ENCODE measurements around the gene TMUB2. TPM values are rescaled to one million over a fixed set of nuclear protein-coding genes. Genes with fewer than 3 reads are reported as not detected.
A peak's percentile ranks its signal among the peaks of the same experiment; 100 is the strongest.
"Not testable (repeated sequence)": the region's sequence is repeated elsewhere in the genome, so short reads cannot be mapped to it uniquely, and the experiment has no call there.

TMUB2 gene
- total and polyA plus RNA-seq, 7 donors, result 14.1 to 44.4 (median 20.9) TPM

DNA sequence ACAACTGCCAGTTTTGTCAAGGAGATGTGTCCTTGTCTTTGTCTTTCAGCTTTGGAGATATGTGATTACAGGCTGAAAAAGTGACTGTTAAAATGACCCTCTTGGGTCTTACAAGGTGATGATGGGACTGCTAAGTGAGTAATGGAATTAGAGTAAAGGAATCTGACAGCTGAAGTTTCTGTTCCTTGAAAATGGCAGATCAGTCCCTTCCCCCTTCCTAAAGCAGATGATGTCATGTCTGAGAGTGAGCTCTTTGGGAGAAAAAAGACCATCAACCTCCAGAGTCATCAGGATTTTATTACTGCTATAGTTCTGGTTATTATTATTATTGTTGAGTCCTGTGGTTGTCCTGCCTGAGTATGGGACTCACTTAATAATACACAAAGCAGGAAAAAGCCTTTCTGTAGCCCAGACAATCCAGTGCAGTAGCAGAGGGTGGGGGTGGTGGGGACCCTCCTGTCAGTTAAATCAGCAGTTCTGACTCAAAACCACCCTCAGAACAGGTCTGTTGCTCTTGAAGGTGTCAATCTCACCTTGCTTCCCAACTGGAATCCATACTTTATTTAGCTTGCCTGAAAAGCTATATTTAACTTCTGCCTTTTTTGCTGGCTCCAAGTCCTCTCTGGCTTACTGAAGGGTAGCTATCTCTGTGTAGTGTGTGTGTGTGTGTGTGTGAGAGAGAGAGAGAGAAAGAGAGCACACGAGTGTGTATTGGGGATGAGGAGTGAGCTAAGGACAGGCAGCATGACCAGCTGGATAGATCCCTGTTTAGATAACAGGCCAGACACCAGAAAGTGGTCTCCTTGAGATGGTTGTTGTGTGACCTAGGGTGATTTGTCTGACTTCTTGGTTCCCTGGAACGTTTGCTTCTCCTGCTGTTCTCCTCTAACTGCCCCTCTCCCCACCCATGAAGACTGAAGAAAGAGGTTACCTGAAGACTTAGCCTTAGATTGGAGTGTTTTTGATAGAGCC is 40.1 kb upstream of the TMUB2 start:
- H3K27ac ChIP-seq, result peak overlapping the region; percentile 50
- H3K36me3 ChIP-seq (ENCODE audit: insufficient read depth in 1 of 2, low read depth in 1 of 2), result no peaks in the 10 kb centered on the region
- no peaks in the 10 kb centered on the region for H3K27me3 ChIP-seq (ENCODE audit: insufficient read depth in 3 of 3, low read length in 2 of 3)
- intact Hi-C loops (cut with DNase I), result no loop called here
- H3K4me3 ChIP-seq, result no peak overlapping the region
- H3K9me3 ChIP-seq, result no peaks in the 10 kb centered on the region
- ATAC-seq (peak in 2 of 4 donors; percentile 58), DNase-seq (no peak)
- TF ChIP-seq, protein P1, sequence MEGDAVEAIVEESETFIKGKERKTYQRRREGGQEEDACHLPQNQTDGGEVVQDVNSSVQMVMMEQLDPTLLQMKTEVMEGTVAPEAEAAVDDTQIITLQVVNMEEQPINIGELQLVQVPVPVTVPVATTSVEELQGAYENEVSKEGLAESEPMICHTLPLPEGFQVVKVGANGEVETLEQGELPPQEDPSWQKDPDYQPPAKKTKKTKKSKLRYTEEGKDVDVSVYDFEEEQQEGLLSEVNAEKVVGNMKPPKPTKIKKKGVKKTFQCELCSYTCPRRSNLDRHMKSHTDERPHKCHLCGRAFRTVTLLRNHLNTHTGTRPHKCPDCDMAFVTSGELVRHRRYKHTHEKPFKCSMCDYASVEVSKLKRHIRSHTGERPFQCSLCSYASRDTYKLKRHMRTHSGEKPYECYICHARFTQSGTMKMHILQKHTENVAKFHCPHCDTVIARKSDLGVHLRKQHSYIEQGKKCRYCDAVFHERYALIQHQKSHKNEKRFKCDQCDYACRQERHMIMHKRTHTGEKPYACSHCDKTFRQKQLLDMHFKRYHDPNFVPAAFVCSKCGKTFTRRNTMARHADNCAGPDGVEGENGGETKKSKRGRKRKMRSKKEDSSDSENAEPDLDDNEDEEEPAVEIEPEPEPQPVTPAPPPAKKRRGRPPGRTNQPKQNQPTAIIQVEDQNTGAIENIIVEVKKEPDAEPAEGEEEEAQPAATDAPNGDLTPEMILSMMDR (IDR thresholded peaks at IDR 0.05), result no peak
- WGBS, 3 donors, result 10 to 35% (median 21%) methylated on average over 2 of the region's 2 CpGs
- H3K4me1 ChIP-seq, result peaks cover 23% of the 10 kb centered on the region

DNA sequence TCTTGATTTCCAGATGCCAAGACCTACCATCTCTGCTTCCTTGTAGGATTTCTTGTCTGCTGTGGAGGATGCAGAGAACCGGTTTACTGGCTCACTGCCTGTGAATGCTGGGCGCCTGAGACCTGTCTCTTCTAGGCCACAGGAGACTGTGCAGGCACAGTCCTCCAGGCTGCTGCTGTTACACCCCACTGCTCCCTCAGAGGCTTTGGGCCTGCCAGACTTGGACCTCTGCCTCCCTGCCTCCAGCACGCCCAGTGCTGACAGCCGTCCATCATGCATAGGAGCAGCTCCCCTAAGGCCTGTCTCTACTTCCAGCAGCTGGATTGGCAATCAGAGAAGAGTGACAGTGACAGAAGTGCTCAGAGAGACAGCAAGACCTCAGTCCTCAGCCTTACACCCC is 39.0 kb upstream of the TMUB2 start:
- Histone ChIP-seq H3K4me3 (no peak overlapping the region), H3K4me1 (peaks cover 23% of the 10 kb centered on the region), H3K27ac (no peak overlapping the region), H3K27me3 (ENCODE audit: insufficient read depth in 3 of 3, low read length in 2 of 3) (no peaks in the 10 kb centered on the region), H3K36me3 (ENCODE audit: insufficient read depth in 1 of 2, low read depth in 1 of 2) (no peaks in the 10 kb centered on the region), H3K9me3 (no peaks in the 10 kb centered on the region)
- 32 to 51% (median 49%) methylated on average over 4 of the region's 4 CpGs for WGBS, 3 donors
- TF ChIP-seq, protein P1 (IDR thresholded peaks at IDR 0.05), result no peak
- DNase-seq (no peak), ATAC-seq (peak; percentile 52 to 84 (median 76))
- intact Hi-C loops (cut with DNase I), result no loop called here

DNA sequence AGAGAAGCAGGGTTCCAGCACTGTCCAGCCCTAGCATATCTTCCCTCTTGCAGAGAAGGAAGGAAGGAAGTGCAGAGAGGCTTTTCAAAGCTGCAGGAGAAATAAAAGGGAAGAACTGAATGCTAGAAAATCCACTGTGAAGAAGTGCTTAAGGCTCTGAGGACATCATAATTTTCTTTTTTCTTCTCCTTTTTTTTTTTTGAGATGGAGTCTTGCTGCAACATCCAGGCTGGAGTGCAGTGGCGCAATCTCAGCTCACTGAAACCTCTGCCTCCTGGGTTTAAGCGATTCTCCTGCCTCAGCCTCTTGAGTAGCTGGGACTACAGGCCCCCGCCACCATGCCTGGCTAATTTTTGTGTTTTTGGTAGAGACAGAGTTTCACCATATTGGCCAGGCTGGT is 37.7 kb upstream of the TMUB2 start:
- peaks cover 23% of the 10 kb centered on the region for H3K4me1 ChIP-seq
- H3K27ac ChIP-seq; H3K4me3 ChIP-seq; DNase-seq; intact Hi-C loops (cut with DNase I); H3K36me3 ChIP-seq (ENCODE audit: insufficient read depth in 1 of 2, low read depth in 1 of 2); H3K27me3 ChIP-seq (ENCODE audit: insufficient read depth in 3 of 3, low read length in 2 of 3); ATAC-seq; H3K9me3 ChIP-seq: not testable (repeated sequence)
- 93 to 97% (median 94%) methylated on average over 3 of the region's 3 CpGs for WGBS, 3 donors

DNA sequence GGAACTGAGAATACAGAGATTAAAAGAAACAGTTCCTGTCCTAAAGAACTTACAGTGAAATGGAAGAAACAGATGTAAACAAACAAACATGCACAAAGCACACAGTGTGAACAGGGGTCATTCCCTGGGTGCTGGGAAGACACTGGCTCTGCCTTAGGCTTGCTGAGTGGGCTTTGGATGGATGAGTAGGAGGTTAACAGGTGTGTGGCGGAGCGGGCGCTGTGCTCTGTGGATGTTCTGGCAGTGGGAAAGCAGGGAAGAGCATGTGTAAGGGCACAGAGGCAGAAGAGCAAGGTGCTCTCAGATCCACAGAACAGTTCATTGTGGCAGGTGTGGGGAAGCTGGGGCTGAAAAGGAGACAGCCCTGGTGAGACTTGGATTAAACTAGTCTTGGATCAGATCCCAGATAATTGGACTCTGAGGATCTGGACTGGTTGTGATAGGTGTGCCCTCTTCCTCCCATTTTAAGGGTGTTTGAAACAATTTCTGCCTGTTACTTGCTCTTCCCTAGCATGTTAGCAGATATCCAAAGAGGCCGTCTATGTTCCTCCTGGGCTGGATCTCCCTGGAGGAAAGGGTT is 36.9 kb upstream of the TMUB2 start:
- 88 to 94% (median 90%) methylated on average over 4 of the region's 4 CpGs for WGBS, 3 donors

DNA sequence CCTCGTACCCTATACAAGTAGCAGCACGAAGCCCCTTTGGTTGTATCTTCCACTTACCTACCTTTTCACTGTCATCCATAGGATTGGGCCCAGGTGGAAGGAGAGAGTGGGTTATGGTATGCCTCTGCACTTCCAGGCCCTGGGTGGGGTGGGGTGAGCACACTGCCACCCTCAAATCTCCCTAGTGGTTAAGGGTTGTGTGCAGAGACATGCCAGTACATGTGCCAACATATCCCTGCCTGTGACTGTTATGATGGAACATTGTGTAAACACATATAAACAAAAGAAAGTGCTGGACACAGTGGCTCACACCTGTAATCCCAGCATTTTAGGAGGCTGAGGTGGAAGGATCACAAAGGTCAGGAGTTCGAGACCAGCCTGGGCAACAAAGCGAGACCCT is 33.9 kb upstream of the TMUB2 start:
- TF ChIP-seq, protein P1 (IDR thresholded peaks at IDR 0.05), result no peak
- Histone ChIP-seq H3K27me3 (ENCODE audit: insufficient read depth in 3 of 3, low read length in 2 of 3) (no peaks in the 10 kb centered on the region), H3K27ac (no peak overlapping the region), H3K4me3 (no peak overlapping the region), H3K36me3 (ENCODE audit: insufficient read depth in 1 of 2, low read depth in 1 of 2) (no peaks in the 10 kb centered on the region), H3K9me3 (no peaks in the 10 kb centered on the region), H3K4me1 (peaks cover 3% of the 10 kb centered on the region)
- ATAC-seq (no peak), DNase-seq (no peak)
- intact Hi-C loops (cut with DNase I), result no loop called here
- WGBS, 3 donors, result 97 to 100% (median 98%) methylated on average over 4 of the region's 4 CpGs

More for the DNA sequence above, 36.9 kb upstream of the TMUB2 start:
- peaks cover 22% of the 10 kb centered on the region for H3K4me1 ChIP-seq
- intact Hi-C loops (cut with DNase I), result no loop called here
- no peak overlapping the region for H3K4me3 ChIP-seq
- TF ChIP-seq, protein P1 (IDR thresholded peaks at IDR 0.05), result no peak
- H3K27me3 ChIP-seq (ENCODE audit: insufficient read depth in 3 of 3, low read length in 2 of 3), result no peaks in the 10 kb centered on the region
- H3K36me3 ChIP-seq (ENCODE audit: insufficient read depth in 1 of 2, low read depth in 1 of 2), result no peaks in the 10 kb centered on the region
- DNase-seq (no peak), ATAC-seq (no peak)
- no peak overlapping the region for H3K27ac ChIP-seq
- no peaks in the 10 kb centered on the region for H3K9me3 ChIP-seq
